OCI-LY1 (cell line): ENCODE results near the gene SSRP1.

Source experiments
- H2AFZ ChIP-seq: fragments of 200-600 bp; sonication (generic), shearing (Covaris generic); 2 replicates; pipeline ENCODE4 v1.6.0; 2014; ENCODE audit warnings: antibody characterized with exemption, mild to moderate bottlenecking, low read length
- H3F3A ChIP-seq: fragments of 200-600 bp; sonication (generic), shearing (Covaris generic); 2 replicates; pipeline ENCODE4 v1.6.0; 2014; ENCODE audit warnings: mild to moderate bottlenecking, antibody characterized with exemption, low read length, moderate library complexity; ENCODE audit not compliant: insufficient read depth
- H3K27ac ChIP-seq: fragments of 200-600 bp; sonication (generic); 2 replicates; pipeline ENCODE4 v1.5.1; 2014; ENCODE audit warnings: low read length, mixed run types, mild to moderate bottlenecking, low read depth; ENCODE audit not compliant: poor library complexity, severe bottlenecking
- H3K27me3 ChIP-seq: fragments of 200-600 bp; sonication (generic); 2 replicates; pipeline ENCODE4 v1.6.0; 2014; ENCODE audit warnings: antibody characterized with exemption, mild to moderate bottlenecking, low read length, moderate library complexity; ENCODE audit not compliant: insufficient read depth
- H3K36me3 ChIP-seq: fragments of 200-600 bp; sonication (generic); 2 replicates; pipeline ENCODE4 v1.6.1; 2014; ENCODE audit warnings: mild to moderate bottlenecking, antibody characterized with exemption, low read length, moderate library complexity, mixed read lengths; ENCODE audit not compliant: insufficient read depth
- H3K4me1 ChIP-seq: fragments of 200-600 bp; sonication (generic); 2 replicates; pipeline ENCODE4 v1.5.1; 2014; ENCODE audit warnings: mild to moderate bottlenecking, low read length, moderate library complexity; ENCODE audit not compliant: insufficient read depth, severe bottlenecking
- H3K4me2 ChIP-seq: fragments of 200-600 bp; sonication (generic), shearing (Covaris generic); 2 replicates; pipeline ENCODE4 v1.6.1; 2014; ENCODE audit warnings: low read length
- H3K4me3 ChIP-seq: fragments of 200-600 bp; sonication (generic); 2 replicates; pipeline ENCODE4 v1.5.1; 2014; ENCODE audit warnings: low read length, low read depth, mild to moderate bottlenecking, mixed read lengths; ENCODE audit not compliant: poor library complexity, severe bottlenecking
- H3K79me2 ChIP-seq: fragments of 200-600 bp; shearing (Covaris generic); 2 replicates; pipeline ENCODE4 v1.6.1; 2016; ENCODE audit warnings: mixed run types, low read length, mixed read lengths; ENCODE audit not compliant: insufficient read depth
- H3K9ac ChIP-seq: fragments of 200-600 bp; sonication (generic), shearing (Covaris generic); 2 replicates; pipeline ENCODE4 v1.6.1; 2014; ENCODE audit warnings: mild to moderate bottlenecking, low read length, mixed read lengths
- H3K9me2 ChIP-seq: fragments of 200-600 bp; sonication (generic), shearing (Covaris generic); 2 replicates; pipeline ENCODE4 v1.6.1; 2014; ENCODE audit warnings: low read depth, mild to moderate bottlenecking, low read length, mixed read lengths
- H3K9me3 ChIP-seq: fragments of 200-600 bp; shearing (Covaris generic); 2 replicates; pipeline ENCODE4 v1.6.1; 2014; ENCODE audit warnings: low read length, mixed read lengths
- H4K20me1 ChIP-seq: fragments of 200-600 bp; sonication (generic), shearing (Covaris generic); 2 replicates; pipeline ENCODE4 v1.6.0; 2016; ENCODE audit warnings: mild to moderate bottlenecking, low read length; ENCODE audit not compliant: insufficient read depth
- EZH2 ChIP-seq: fragments of 200-600 bp; sonication (generic), shearing (Covaris generic); IDR thresholded peaks from 2 replicates; pipeline ENCODE4 v1.8.0; 2017; ENCODE audit warnings: borderline replicate concordance, mixed run types, mild to moderate bottlenecking, antibody characterized with exemption, low read length, moderate library complexity, mixed read lengths
- TF ChIP-seq, protein P1 (sequence below): fragments of 200-600 bp; sonication (generic), shearing (Covaris generic); IDR thresholded peaks from 2 replicates; pipeline ENCODE4 v1.5.1; 2017; ENCODE audit warnings: mild to moderate bottlenecking, antibody characterized with exemption, low read length, moderate library complexity, mixed read lengths

Gene SSRP1

DNA sequence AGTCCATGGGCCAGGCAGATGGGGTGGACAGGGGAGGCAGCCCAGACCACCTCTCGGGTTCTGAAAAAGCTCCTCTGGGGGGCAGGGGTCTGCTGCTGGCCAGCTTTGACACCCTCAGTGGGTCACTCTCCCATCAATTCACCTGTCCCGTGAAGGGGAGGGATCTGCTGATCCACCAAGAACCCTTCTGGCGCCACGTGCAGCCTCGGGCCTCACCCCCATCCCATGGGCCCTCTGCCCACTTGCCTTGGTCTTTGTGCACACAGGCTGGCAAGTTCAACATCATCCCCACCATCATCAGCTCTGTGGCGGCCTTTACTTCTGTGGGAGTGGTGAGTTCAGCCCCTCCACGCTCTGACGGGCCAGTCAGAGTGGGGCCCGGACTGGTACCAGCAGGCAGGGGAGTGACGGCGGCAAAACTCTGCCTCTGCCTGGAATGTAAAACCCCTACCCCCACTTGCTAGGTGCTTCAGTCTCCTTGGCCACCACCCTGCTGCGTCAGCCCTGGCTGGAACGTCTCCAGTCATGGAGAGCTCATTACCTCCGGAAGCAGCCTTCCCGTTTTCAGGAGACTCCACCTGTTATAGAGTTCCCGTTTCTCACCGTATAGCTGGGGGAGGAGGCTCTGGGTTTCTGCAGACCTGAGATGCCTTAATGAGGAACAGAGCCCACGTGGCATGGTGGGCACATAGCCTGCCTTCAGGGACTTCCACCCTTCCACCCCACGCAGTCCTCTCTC is 32.6 kb upstream of the SSRP1 start:
- Histone ChIP-seq H4K20me1 (no peaks in the 10 kb centered on the region), H2AFZ (no peak overlapping the region), H3F3A (no peaks in the 10 kb centered on the region), H3K27ac (no peak overlapping the region), H3K4me2 (no peak overlapping the region), H3K79me2 (no peaks in the 10 kb centered on the region), H3K9ac (no peak overlapping the region), H3K27me3 (no peaks in the 10 kb centered on the region), H3K9me3 (no peaks in the 10 kb centered on the region), H3K36me3 (no peaks in the 10 kb centered on the region), H3K4me3 (no peak overlapping the region), H3K9me2 (no peaks in the 10 kb centered on the region), H3K4me1 (no peaks in the 10 kb centered on the region)
- no peak for TF ChIP-seq EZH2
- TF ChIP-seq, protein P1, sequence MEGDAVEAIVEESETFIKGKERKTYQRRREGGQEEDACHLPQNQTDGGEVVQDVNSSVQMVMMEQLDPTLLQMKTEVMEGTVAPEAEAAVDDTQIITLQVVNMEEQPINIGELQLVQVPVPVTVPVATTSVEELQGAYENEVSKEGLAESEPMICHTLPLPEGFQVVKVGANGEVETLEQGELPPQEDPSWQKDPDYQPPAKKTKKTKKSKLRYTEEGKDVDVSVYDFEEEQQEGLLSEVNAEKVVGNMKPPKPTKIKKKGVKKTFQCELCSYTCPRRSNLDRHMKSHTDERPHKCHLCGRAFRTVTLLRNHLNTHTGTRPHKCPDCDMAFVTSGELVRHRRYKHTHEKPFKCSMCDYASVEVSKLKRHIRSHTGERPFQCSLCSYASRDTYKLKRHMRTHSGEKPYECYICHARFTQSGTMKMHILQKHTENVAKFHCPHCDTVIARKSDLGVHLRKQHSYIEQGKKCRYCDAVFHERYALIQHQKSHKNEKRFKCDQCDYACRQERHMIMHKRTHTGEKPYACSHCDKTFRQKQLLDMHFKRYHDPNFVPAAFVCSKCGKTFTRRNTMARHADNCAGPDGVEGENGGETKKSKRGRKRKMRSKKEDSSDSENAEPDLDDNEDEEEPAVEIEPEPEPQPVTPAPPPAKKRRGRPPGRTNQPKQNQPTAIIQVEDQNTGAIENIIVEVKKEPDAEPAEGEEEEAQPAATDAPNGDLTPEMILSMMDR: no peak

DNA sequence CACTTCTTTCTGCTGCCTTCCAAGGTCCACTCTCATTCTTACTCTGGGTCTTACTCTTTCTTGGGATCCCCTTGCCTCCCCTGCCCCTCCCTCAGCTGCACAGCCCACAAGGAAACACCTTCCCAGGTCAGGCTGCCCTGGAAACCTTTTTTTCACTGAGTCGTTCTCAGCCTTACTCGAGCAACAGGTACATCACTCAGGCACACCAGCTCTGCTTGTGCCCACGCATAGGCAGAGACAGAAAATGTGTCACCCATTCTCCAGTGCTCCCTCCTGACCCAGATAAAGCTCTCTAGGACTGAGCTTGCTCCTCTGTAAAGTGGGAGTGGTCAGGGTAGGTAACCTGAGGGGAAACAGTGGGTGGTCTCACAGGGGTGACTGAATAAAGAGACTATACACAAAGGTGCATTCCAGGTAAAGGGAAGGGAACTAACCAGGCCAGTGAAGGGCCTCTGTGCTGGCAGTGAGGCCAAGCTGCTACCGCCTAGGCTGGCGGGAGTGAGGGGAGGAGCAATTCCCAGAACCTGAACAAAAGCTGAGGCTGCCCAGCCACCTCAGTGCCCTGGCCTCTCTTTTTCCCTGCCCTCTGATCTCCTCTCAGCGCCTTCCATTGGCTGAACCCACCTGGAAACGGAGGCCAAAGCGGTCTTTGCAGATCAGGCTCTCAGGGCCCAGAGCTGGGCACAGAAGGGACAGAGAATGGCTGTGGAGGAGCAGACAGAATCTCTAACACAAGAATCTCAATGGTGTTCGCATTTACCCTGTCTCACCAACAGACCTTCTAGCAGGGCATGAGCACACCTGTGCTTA is 29.4 kb upstream of the SSRP1 start:
- no peaks in the 10 kb centered on the region for H3K36me3 ChIP-seq
- H3K27ac ChIP-seq: no peak overlapping the region
- no peak overlapping the region for H3K9ac ChIP-seq
- TF ChIP-seq EZH2: no peak
- TF ChIP-seq, protein P1: no peak
- H3K9me2 ChIP-seq: no peaks in the 10 kb centered on the region
- no peaks in the 10 kb centered on the region for H3K27me3 ChIP-seq
- H4K20me1 ChIP-seq: no peaks in the 10 kb centered on the region
- H3K4me3 ChIP-seq: no peak overlapping the region
- no peak overlapping the region for H3K4me2 ChIP-seq
- H2AFZ ChIP-seq: no peak overlapping the region
- no peaks in the 10 kb centered on the region for H3K4me1 ChIP-seq
- H3K9me3 ChIP-seq: no peaks in the 10 kb centered on the region
- H3K79me2 ChIP-seq: no peaks in the 10 kb centered on the region
- H3F3A ChIP-seq: no peaks in the 10 kb centered on the region

DNA sequence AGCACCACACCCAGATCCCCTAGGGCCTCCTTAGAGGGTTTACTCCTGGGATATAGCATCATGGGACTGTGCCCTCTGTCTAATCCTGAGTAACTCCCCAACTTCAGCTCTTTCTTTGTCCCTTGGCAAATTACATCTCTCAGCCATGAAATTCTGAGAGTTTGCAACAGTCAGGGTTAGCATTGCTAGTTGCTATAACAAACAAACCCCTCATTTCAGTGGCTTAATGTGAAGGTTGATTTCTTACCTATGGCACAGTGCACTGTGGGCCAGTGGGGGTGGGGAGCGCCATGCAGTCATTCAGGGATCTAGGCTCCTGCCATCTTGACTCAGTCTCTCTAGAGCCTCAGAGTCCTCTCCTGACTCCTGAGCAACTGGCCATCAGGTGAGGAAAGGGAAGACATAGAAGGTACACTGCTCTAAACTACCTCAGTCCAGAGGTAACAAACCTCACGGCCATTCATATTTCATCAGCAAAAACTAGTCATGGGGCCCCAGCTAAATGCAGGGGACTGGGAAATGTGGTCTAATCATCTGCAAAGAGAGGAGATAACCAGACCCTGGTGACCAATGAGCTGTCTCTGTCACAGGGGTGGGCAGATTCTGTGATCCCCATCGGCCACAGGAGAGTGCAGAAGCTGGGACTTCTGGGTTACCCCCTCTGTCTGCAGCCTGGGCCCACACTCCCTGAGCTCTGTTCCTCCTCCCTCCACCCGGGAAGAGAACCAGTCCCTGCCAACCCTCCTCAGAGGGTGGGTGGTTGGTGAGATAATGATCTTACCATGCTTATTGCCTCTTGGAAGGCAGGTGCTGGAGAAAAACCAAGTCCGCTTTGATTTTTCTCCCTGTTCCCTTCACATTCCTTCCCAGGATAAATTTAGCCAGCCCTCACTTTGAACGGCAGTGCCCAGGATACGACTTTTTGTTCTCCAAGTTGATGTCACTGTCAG is 27.7 kb upstream of the SSRP1 start:
- no peaks in the 10 kb centered on the region for H3K27me3 ChIP-seq
- no peaks in the 10 kb centered on the region for H4K20me1 ChIP-seq
- no peak overlapping the region for H3K27ac ChIP-seq
- H3K9me3 ChIP-seq: no peaks in the 10 kb centered on the region
- no peak overlapping the region for H2AFZ ChIP-seq
- no peaks in the 10 kb centered on the region for H3K9me2 ChIP-seq
- no peak overlapping the region for H3K9ac ChIP-seq
- H3K36me3 ChIP-seq: no peaks in the 10 kb centered on the region
- H3K79me2 ChIP-seq: no peaks in the 10 kb centered on the region
- no peak for TF ChIP-seq EZH2
- TF ChIP-seq, protein P1: no peak
- no peak overlapping the region for H3K4me3 ChIP-seq
- H3K4me2 ChIP-seq: no peak overlapping the region
- no peaks in the 10 kb centered on the region for H3K4me1 ChIP-seq
- H3F3A ChIP-seq: no peaks in the 10 kb centered on the region
